H7 (cell line): ENCODE results near the gene C6orf47. TPM values are rescaled to one million over a fixed set of nuclear protein-coding genes. Genes with fewer than 3 reads are reported as not detected.

Source experiments
- DNase-seq: peaks from one replicate; pipeline ENCODE4 v3.0.0; 2012
- H3K27me3 ChIP-seq: 2 replicates; pipeline ENCODE4 v1.6.0; 2011; ENCODE audit warnings: mild to moderate bottlenecking, low read length; ENCODE audit not compliant: control insufficient read depth, insufficient read depth
- H3K36me3 ChIP-seq: replicated peaks from 2 replicates; pipeline ENCODE4 v1.5.1; 2011; ENCODE audit warnings: low read length; ENCODE audit not compliant: control insufficient read depth, insufficient read depth
- H3K4me3 ChIP-seq: 2 replicates; pipeline ENCODE4 v1.5.1; 2011; ENCODE audit warnings: low read depth, mild to moderate bottlenecking, control low read depth, low read length, moderate library complexity; ENCODE audit not compliant: insufficient read depth
- total RNA-seq: library from RNA; depleted of rRNA; stranded (reverse); fragments of >200 nt; shearing (Covaris generic); gene quantifications from 2 replicates; pipeline ENCODE4 v1.2.3, GENCODE V29; 2014

Gene C6orf47
- total RNA-seq, 1 experiment from 2014 or later = 17.6 TPM

- Histone ChIP-seq H3K36me3 (peaks cover 42% of the 10 kb centered on the region), H3K4me3 (no peak overlapping the region), H3K27me3 (no peaks in the 10 kb centered on the region)
- peak; percentile 32 for DNase-seq
Measured at GRCh38 chr6:31622684-31623091, 37.9 kb downstream of the C6orf47 start.

- peak; percentile 36 for DNase-seq
- H3K27me3 ChIP-seq = no peaks in the 10 kb centered on the region
- peaks cover 37% of the 10 kb centered on the region for H3K36me3 ChIP-seq
- H3K4me3 ChIP-seq = peak overlapping the region; percentile 67
Measured at GRCh38 chr6:31621991-31622390, 38.6 kb downstream of the C6orf47 start.

- Histone ChIP-seq H3K36me3 (peaks cover 32% of the 10 kb centered on the region), H3K4me3 (peak overlapping the region; percentile 67), H3K27me3 (no peaks in the 10 kb centered on the region)
- DNase-seq = no peak
Measured at GRCh38 chr6:31621320-31621939, 39.1 kb downstream of the C6orf47 start.

- H3K27me3 ChIP-seq = no peaks in the 10 kb centered on the region
- peak; percentile 99 for DNase-seq
- H3K4me3 ChIP-seq = peak within 1 kb of the TSS; percentile 77
- peaks cover 26% of the 10 kb centered on the region for H3K36me3 ChIP-seq
Measured at GRCh38 chr6:31620586-31621319, 39.8 kb downstream of the C6orf47 start, which contains the start of gene PRRC2A. Gene PRRC2A, plus strand, starts transcription at chr6:31620715. Its CDS starts 2,075 bp downstream, at chr6:31622790.

GRCh38 chr6:31619805-31620585, 40.6 kb downstream of the C6orf47 start:
- DNase-seq = peak; percentile 89
- H3K27me3 ChIP-seq = no peaks in the 10 kb centered on the region
- peaks cover 18% of the 10 kb centered on the region for H3K36me3 ChIP-seq
- H3K4me3 ChIP-seq = peak overlapping the region; percentile 77

- H3K36me3 ChIP-seq = no peaks in the 10 kb centered on the region
- DNase-seq = no peak
- H3K4me3 ChIP-seq = no peak overlapping the region
- no peaks in the 10 kb centered on the region for H3K27me3 ChIP-seq
Measured at GRCh38 chr6:31617010-31617409, 43.6 kb downstream of the C6orf47 start.

- no peaks in the 10 kb centered on the region for H3K27me3 ChIP-seq
- DNase-seq = no peak
- no peak overlapping the region; the same call in 1 of the 2 replicates for H3K4me3 ChIP-seq
- H3K36me3 ChIP-seq = no peaks in the 10 kb centered on the region
Measured at GRCh38 chr6:31615748-31616147, 44.8 kb downstream of the C6orf47 start.

GRCh38 chr6:31614684-31615578, 45.6 kb downstream of the C6orf47 start, which contains the start of gene AIF1:
Gene AIF1, plus strand, starts transcription at chr6:31615234. Its CDS starts 96 bp downstream, at chr6:31615330.
- Histone ChIP-seq H3K4me3 (no peak within 1 kb of the TSS; the same call in 1 of the 2 replicates), H3K36me3 (no peaks in the 10 kb centered on the region), H3K27me3 (no peaks in the 10 kb centered on the region)
- no peak for DNase-seq

- H3K4me3 ChIP-seq = no peak overlapping the region
- no peaks in the 10 kb centered on the region for H3K27me3 ChIP-seq
- DNase-seq = no peak
- H3K36me3 ChIP-seq = no peaks in the 10 kb centered on the region
Measured at GRCh38 chr6:31614075-31614619, 46.4 kb downstream of the C6orf47 start.

GRCh38 chr6:31610968-31611367, 49.6 kb downstream of the C6orf47 start:
- DNase-seq = no peak
- Histone ChIP-seq H3K4me3 (no peak overlapping the region), H3K36me3 (no peaks in the 10 kb centered on the region), H3K27me3 (no peaks in the 10 kb centered on the region)

GRCh38 chr6:31609519-31610406, 50.8 kb downstream of the C6orf47 start:
- no peaks in the 10 kb centered on the region for H3K27me3 ChIP-seq
- DNase-seq = no peak
- H3K4me3 ChIP-seq = no peak overlapping the region
- no peaks in the 10 kb centered on the region for H3K36me3 ChIP-seq
